Hematopoietic multipotent progenitor cell treated with erythropoietin and hydrocortisone succinate and interleukin-3 and kit ligand, for 17 days (in vitro differentiated cells): ENCODE measurements around the gene NINL.
"Not testable (repeated sequence)": the region's sequence is repeated elsewhere in the genome, so short reads cannot be mapped to it uniquely, and the experiment has no call there.

Experiments used
- DNase-seq: peaks from one replicate; pipeline ENCODE4 v3.0.0-alpha.2; 2015; ENCODE audit warnings: low spot score

NINL gene

DNA sequence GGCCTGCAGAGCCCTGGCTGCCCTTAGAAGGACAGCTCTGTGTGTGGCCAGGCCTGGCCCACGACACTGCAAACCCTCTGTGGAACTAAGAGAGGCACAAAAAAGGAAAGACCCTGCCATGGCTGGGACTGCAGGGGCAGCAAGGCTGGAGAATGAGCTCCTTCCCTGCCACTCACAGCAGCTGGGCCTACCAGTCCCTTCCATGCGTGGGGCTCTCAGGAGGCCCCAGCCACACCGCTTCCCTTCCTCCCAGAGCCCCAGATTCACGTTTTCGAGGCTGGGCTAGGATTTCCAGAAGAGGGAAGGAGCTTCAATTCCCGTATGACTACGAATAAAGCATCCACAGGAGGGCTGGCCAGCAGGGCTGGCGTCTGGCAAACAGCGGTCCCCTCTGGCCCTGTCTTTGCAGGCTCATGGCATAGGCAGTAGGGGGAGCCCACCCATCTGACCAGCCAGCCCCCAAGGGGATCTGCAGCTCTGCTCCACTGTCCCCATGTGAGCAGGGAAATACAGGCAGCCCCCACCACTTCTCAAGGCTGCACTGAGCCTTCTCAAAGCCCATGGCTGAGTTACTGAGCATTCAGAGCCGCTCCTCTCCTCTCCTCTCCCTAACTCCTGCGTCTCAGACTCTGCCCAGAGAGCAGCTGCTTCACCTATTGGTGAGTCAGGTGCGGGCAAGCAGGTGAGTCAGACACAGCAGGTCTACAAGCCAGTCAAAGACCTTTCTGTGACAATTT lies 53.1 kb downstream of the NINL start:
- no peak for DNase-seq

DNA sequence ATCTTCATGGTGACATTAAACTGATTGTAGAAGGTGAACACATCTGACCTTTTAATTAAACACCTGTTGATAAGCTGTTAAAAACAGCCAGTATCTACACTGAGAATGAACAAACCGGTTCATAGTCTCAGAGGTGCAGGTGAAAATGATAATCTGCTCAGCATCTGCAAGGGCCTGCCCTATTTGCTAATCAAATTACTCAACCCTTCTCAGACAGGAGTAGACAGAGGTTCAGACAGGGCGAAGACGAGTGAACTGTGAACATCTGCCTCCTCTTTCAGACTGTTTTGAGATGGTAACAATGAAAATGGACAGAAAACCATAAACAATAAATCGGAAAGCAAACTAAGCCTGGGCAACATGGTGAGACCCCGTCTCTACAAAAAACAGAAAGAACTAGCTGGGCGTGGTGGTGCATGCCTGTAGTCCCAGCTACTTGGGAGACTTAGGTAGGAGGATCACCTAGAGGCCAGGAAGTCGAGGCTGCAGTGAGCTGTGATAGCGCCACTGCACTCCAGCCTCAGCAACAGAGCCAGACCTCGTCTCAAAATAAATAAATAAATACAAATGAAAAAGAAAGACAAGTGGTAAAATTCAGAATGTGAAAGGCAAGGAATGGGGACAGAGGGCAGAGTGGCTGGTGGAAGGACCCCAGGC lies 55.9 kb downstream of the NINL start:
- no peak for DNase-seq

- no peak for DNase-seq
Observed at GRCh38 chr20:25527949-25528348, 57.4 kb downstream of the NINL start.

DNA sequence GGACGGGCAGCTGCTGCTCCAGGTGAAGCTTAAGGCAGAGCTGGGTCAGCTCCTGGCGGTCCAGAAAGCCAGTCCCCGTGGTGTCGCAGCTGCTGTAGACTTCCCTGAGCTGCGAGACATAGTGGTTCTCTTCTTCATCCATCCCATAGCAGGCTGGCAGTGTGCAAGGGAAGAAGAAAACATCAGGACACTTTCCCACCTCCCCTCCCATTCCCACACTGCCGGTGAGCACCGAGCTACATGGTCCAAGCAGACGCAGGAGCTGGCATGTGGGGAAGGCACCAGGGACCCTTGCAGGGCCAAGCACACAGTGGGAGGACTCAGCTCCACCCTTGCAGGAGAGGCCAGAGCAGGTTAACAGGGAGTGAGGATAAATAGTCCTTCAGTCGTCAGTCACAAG lies 58.9 kb downstream of the NINL start:
- no peak for DNase-seq

DNA sequence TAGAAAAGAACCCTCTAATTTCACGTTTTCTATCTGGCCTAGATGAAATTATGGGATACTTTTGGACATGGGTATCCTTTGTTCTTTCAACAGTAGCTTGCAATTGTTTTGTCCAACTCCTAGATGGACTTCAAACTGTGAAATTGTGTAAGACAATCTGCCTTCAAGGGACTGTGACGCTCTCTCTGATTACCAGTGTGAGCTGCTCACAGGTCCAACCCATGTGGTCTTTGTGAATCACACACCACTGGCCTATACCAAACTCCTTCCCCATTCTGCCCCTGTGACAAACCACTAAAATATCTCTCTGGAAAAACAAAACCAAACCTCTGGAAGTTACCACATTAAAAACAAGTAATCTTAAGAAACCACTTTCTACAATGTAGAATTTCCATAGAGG lies 59.5 kb downstream of the NINL start:
- no peak for DNase-seq

- DNase-seq, result no peak
Observed at GRCh38 chr20:25525295-25525694, 60.0 kb downstream of the NINL start.

DNA sequence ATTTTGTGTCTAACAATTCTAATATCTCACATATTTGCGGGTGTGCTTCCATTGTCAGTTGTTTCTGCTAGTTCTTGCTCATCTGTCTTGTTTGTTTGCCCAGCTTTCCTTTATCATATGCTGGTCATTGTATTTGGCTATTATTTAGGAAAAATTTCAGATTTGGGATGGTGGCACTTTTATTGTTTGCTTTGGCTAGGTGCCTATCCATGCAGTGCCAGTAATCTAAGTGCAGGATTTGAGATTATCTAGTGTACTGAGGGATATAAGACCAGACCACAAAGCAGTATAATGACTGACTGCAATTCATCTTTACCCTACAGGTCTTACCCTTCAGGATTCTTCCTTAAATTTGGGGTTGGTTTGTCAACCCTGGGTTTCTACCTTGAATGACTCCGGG lies 63.9 kb downstream of the NINL start:
- no peak for DNase-seq

- DNase-seq, result no peak
Observed at GRCh38 chr20:25517124-25517523, 68.2 kb downstream of the NINL start.

- DNase-seq, result no peak
Observed at GRCh38 chr20:25514747-25515340, 70.5 kb downstream of the NINL start.

- no peak for DNase-seq
Observed at GRCh38 chr20:25514195-25514594, 71.1 kb downstream of the NINL start.

DNA sequence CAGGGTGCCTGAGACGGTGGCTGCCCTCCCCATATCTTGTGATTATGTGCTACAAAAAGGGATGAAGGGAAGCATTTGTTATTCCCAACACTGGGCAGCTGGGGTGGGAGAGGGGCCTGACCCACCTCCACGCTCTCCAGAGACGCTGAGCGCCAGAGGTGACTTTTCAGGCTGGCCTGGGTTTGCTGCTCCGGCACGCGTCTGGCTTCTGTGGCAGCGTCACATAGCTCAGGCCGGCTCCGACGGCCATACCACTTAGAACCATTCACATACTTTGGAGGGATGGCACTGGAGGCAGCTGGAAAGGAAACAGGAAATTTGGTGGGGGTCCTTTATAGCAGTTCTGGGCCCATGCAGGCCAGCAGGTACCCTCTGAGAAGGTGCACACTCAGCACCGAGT lies 72.6 kb downstream of the NINL start:
- DNase-seq, result no peak

DNA sequence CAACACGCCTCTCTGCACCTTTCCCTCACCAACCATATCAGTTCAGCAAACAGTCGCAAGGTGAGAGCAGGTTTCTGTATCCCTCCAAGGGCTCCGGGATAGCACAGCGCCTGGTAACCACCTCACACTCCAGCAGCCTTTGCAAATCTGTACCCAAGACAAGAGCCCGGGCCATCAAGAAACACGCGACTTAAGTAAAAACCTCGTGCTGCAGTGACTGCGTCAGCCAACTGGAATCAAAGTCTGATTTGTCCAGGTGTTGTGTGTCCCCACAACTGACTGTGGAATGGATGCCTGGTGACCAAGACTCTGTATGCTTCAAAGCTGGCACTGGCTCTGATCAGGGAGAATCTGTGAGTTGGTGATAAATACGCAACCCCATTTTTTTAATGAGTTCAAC lies 74.1 kb downstream of the NINL start:
- no peak for DNase-seq

DNA sequence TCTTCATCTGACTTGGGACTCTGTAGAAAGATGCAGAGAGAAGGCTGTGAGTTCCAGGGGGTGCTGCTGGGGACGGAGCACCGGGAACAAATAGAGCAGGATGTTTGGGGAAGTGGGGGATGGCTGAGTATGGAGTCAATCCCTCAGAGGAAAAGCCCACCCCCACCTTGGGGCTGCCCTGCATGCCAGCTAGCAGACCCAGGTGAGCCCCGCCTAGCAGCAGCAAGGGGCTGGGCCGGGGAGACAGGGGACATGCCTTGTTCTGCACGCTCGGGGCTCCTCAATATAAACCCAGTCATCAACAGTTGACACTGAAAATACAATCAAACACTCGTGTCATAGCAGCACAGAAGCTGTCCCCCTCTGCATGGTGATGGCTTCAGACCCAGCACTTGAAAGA lies 74.6 kb downstream of the NINL start:
- no peak for DNase-seq

DNA sequence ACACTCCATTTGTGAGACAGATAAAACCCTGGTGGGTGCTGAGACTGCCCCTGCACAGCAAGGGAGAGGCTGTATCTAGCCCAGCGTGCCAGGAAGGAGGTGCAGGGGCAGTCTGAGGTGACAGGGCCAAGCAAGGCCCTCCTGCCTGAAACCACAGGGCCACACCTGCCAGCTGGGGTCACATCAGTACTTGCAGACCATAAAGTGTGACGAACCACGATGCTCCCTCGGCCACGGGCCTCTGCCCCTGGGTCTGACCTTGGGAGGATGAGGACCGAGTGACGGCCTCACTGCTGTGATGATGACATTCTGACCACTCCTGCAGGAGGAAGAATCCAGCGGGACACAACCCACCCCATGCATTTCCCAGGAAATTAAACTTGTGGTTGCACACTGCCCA lies 75.1 kb downstream of the NINL start:
- no peak for DNase-seq

GRCh38 chr20:25509084-25509483 lies 76.2 kb downstream of the NINL start:
- DNase-seq, result no peak

GRCh38 chr20:25508083-25508770 lies 77.1 kb downstream of the NINL start:
- no peak for DNase-seq

GRCh38 chr20:25507385-25508082 lies 77.8 kb downstream of the NINL start:
- no peak for DNase-seq

DNA sequence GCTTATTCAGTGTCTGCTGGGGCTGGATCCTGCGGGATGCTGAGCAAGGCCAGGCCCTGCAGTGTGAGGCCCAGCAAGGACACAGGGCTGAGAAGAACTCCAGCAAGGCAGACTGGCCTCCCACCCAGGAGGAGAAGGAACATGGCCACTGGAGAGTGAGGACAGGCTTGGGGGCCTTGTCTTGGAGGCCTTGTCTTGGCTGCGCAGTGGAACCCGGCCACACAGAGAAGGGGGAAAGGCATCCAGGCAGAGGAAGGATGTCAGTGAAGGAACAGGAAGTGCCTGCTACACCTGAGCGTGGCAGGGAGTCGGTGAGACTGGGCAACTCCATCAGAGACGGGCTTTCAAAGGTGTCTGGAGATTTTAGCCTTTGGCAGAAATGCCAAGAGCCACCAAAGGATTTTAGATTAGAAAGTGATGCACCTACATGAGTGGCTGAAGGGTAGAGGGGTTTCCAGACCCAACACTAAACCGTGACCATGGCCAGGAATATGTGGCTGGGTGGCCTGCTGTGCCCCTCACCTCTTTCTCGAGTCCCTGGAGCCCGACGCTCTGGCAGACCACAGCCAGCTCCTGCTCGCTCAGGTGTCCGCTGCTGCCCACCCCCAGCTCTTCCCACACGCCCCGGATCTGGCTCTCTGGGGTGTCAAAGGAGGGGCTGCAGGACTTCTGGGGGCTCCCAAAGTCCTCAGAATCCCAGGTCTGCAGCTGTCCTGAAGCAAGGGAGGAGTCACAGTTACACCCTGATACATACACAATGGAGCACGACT lies 80.8 kb downstream of the NINL start:
- no peak for DNase-seq

DNA sequence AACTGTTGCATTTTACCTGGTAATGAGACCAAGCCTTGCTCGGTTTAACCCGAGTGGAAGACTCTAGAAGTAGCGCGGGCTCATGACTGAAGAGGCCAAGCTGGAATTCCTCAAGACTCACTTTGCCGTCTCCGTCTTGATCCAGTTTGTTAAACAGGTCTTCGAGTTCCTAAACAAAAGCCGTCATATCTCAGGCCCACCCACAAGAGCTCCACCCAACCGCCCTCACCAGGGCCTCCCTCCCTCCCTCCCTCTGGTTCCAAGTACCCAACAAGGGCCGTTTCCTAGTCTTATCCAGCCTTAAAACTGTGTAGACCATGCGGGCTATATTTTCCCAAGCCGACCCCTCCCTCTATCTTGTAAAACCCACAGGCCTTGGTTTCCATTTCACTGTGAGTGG lies 81.4 kb downstream of the NINL start:
- no peak for DNase-seq

GRCh38 chr20:25503051-25503639 lies 82.2 kb downstream of the NINL start:
- not testable (repeated sequence) for DNase-seq

DNA sequence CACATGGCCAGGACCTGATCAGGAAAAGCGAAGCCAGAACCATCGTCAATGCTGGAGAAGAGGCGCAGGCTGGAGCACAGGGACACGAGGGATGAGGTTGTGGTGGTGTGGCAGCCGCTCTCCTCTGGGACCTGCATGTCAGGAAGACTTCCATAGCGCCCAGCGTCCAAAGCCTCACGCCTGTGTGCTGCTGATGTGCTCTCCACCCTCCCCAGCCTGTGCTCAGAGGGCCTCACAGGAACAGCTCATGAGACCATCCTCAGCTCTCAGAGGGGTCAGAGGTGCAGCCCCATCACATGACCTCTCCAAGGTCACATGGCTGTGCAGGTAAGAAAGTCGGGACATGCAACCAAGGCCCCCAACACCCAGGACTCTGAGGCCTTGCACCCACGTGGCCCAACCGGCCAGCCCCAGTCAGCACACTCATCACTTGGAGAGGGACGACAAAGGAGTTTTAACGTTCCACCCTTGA lies 84.4 kb downstream of the NINL start:
- DNase-seq, result no peak
